ENCODE data around the gene ADCY1.

DNA sequence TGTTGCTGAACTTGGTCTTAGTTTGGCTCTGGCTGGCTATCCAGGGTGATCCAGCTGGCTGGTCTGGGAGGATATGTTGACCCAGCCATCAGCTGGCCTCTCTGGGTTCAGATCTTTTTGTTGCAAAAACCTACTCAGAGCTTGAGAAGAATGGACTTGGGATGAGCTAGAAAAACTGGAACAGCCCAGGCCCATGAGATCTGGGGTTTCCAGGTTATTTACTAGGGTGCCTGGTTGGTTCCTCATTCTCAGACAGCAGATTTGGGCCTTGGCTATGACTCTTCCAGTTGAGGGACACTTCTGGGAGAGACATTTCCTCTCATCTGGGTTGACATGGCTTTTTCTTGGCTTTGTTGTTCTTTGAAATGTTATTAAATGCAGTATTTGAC, 116.6 kb downstream of the ADCY1 start:
- TF ChIP-seq, protein P1, sequence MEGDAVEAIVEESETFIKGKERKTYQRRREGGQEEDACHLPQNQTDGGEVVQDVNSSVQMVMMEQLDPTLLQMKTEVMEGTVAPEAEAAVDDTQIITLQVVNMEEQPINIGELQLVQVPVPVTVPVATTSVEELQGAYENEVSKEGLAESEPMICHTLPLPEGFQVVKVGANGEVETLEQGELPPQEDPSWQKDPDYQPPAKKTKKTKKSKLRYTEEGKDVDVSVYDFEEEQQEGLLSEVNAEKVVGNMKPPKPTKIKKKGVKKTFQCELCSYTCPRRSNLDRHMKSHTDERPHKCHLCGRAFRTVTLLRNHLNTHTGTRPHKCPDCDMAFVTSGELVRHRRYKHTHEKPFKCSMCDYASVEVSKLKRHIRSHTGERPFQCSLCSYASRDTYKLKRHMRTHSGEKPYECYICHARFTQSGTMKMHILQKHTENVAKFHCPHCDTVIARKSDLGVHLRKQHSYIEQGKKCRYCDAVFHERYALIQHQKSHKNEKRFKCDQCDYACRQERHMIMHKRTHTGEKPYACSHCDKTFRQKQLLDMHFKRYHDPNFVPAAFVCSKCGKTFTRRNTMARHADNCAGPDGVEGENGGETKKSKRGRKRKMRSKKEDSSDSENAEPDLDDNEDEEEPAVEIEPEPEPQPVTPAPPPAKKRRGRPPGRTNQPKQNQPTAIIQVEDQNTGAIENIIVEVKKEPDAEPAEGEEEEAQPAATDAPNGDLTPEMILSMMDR (IDR thresholded peaks at IDR 0.05) = no peak
- TF ChIP-seq POLR2A (IDR thresholded peaks at IDR 0.05) = no peak
